ENCODE data around the gene PNCK.
"Not testable (repeated sequence)": the region's sequence is repeated elsewhere in the genome, so short reads cannot be mapped to it uniquely, and the experiment has no call there.

The PNCK gene

DNA sequence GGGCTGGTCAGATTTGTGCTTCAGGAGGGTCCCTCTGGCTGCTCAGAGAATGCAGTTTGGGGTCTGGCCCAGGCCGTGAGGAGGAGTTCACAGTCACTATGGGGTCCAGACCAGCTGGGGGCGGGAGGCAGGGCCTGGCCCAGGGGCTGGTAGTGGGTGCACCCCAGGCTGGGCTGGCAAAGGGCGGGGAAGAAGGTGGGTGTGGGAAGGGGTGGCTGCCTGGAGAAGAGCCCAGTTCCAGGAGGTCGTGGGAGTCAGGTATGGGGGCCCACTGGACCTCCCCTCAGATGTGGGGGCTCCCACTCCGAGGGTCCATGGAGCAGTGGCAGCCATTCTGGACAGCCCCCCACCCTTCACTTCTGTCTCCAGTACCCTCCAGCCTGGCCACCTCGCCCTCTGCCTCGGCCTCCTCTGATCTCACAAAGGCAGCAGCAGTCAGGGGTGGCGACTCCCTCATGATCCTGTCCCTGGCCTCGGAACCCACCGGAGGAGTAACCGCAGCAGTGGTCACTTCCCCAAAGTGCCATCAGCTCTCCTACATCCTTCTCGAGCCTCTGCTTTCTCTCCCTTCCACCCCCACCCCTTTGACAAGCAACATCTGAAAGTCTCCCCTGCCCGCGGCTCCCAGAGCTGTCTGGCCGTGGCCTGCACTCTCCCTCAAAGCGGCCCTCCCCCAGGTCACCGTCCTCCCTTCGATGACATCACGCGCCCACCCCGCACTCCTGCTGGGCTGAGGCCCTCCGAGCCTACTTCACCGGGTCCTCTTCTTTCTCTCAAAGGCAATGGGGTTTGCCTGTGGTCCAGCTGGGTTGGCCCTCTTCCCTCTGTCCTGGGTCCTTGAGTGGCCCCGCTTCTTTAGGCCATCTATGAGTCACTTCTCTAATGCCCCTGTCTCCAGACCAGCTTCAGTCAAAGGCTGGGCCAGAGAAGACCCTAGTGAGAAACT, 12.4 kb upstream of the PNCK start:
- DNase-seq (ENCODE audit: low read depth) = no peak

DNA sequence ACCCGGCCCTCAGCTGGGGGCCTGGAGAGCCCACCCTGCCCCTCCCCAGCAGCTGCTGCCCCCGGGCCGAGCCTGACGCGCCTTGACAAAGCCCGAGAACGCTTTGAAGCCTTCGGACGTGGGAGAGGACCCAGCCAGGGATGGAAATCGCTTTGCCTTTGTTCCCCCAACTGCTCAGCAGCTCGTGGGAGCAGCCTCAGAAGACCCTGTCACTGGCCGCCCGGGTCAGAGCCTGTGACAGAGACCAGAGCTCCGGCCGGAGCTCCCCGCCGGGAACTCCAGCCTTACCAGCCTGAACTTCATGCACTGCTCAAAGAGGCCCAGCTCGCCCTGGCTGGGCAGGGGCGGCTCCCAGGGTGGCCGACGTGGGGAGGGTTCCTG, 11.5 kb upstream of the PNCK start:
- DNase-seq (ENCODE audit: low read depth) = no peak

DNA sequence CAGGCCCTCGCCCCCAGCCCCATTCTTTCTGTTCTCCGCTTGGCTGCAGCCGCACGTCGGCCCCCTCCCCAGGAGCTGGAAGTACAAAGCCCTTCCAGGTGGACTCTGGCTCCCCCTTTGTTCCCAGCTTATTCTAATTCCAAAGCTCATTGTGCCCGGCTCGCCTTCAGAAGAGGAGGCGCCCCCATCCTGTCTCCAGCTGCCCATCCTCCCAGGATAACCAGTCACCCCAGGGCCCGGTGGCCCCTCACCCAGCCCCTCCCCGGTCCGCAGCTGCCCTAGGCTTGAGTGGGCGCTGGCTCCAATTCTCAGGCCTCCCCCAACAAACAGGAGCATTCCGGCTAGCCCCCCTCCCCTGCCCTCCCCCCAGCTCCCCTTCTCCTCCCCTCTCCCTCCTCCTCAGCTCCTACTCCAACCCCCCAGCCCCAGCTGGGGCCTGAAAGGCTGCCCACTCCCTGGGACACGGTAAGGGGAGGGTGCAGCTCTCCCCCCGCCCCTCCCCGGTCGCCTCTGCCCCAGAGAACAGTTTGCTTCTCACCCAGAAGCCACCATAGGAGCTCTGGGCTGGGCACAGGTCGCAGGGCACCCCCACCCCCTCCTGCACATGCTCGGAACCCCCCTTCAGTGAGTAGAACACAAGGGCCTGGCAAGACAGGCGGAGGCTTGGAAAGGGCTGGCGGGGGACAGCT, 11.0 kb upstream of the PNCK start:
- DNase-seq (ENCODE audit: low read depth) = no peak

DNA sequence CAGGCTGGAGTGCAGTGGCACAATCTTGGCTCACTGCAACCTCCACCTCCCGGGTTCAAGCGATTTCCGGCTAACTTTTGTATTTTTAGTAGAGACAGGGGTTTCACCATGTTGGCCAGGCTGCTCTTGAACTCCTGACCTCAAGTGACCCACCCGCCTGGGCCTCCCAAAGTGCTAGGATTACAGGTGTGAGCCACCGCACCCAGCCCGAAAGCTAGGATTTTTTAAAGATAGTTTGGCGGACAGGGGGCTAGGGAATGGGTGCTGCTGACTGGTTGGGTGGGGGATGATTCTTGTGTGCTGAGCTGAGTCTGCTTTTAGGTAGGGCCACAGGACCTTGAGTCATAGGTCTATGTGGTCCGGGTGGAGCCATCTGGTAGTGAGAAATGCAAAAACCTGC, 9.9 kb upstream of the PNCK start:
- DNase-seq (ENCODE audit: low read depth) = not testable (repeated sequence)

DNA sequence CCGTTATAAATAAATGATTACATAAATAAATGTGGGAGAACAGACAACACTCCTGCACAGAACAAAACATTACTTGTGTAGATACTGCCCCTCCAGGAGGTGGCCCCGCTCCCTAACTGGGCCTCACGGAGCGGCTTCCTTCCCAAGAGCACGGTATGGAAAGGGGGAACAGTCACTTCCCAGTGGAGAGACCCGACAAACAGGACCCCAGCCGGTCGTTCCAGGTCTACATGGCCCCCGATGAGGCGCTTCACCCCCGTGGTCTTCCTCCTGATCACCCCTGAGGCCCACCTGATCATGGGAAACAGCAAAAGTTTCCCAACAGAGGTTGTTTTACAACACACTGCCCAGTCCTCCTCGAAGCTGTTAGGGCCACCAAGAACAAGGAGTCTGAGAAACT, 7.6 kb upstream of the PNCK start:
- no peak for DNase-seq (ENCODE audit: low read depth)

DNA sequence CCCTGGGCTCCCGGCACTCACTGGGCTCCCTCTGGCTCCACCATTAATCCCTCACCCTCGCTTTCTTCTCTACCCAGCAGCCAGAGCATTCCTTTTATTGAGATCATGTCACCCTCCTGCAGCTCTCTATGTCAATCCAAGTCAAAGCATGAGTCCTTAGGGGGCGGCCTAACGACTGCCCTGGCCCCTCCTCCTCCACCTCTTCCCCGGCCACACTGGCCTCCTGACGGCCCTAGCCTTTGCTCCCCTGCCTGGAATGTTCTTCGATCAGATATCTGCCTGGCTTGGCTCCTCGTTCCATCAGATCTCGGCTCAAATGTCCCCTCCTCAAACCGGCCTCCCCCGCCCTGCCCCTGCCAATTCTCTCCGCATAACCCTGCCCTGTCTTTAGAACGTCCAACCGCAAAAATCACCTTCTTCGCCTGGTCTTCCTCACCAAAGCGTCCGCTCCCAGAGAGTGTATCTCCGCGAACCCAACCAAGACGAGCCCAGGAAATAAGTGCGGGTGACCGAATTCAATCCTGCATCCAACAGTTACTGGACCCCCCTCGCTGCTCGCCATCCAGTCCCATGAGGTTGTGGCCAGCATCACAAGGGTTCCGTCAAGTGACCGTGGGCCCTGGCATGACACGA, 722 bp upstream of the PNCK start:
- no peak for DNase-seq (ENCODE audit: low read depth)

DNA sequence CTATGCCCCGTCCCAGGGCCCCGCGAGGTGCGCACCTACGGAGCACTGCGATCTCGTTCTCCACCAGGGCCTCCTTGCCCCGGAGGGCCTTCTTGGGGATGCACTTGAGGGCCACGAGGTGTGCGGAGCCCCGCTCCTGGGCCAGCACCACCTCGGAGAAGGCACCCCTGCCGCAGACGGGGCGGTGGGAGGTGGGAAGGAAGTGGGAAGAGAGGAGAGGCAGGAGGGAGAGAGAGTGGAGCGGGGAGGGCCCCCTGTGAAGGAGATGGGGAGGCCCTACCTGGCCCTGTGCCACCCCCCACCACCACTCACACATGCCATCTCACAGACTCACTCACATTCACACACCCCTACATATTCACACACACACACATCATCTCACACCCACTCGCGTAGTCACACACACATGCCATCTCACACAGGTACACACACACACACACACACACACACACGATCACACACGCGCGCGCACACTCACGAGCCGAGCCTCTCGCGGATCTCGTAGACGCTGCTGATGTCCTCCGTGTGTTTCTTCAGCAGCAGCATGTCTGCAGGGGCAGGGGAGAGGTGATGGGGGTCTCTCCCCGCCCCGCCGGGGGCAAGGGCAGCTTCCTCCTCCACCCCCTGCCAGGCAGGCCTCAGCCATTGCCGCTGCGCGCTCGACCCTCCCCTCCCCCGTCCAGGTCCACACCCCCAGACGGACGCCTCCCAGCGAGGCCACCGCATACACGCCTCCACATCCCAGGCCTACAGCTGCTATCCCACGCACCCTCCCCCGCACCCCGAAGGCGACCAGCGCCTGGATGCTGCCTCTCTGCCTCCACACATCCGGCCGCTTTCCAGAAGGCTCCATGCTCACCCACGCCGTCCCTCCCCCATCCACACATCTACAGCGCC, 834 bp downstream of the PNCK start:
- no peak for DNase-seq (ENCODE audit: low read depth)

DNA sequence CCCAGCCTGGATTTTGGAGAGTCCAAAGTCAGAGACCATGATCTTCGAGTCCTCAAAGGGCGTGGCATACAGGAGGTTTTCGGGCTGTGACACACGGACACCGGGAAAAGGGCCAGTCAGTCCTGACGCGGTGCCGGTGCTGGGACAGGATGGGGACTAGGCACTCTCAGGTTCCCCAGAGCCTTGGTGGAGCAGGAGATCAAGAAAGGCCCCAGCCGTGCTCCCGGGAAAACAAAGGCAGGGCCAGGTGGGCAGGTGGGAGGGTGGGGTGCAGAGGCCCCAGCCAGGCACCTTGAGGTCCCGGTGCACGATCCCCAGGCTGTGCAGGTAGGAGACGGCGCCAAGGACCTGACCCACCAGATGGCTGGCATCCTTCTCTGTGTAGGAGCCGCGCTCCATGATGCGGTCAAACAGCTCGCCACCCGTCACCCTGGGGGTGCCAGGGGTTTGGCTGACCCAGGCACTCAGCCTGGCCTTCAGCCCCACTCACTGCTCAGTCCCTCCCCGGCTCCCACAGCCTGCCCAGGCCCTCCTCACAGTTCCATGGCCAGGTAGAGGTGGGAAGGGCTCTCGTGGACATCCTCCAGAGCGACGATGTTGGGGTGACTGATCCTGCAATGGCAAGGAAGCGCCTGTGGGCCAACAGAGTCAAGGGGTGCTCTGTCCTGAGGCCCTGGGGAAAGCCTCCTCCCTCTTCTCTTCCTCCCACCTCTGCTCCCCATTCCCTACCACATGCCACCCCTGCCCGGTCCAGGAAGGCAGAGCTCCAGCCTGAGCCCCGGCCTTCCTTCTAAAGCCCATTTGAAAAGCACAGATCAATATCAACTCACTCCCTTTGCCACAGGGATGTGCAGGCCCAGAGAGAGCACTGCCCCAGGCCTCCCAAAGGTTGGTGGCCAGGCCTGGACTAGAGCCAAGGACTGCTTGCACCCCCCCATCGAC, 1.8 kb downstream of the PNCK start:
- no peak for DNase-seq (ENCODE audit: low read depth)

DNA sequence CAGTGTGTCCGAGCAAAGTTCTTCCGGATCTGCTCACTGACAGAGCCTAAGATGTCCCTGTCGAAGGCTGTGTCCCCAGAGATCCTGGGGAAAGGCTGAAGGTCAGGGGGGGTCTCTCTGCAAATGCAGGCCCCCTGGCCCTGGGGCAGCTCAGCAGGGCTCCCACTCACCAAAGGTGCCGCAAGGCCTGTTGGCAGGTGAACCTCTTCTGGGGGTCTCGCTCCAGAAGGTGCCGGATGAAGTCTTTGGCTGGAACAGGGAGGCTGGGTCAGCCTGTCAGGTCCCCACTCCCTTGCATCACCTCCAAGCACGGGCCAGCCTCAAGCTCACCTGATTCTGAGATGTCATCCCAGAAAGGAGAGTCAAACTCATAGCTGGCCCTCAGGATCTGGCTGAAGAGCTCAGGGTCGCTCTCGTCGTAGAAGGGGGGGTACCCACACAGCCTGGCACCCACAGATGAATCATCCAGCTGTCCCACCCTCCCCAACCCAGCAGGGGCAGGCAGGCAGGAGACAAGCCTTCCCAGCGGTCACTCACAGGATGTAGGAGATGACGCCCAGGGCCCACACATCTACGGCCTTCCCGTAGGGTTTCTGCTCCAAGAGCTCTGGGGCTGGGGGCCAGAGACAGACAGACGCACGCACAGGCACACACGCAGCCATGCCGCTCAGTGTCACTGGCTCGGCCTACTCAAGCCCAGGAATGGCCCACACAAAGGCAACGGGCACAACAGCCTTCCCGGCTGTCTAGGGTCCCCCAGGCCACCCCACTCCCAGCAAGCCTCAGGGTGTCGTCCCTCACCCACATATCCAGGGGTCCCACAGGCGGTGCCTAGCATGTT, 2.6 kb downstream of the PNCK start:
- DNase-seq (ENCODE audit: low read depth) = no peak

DNA sequence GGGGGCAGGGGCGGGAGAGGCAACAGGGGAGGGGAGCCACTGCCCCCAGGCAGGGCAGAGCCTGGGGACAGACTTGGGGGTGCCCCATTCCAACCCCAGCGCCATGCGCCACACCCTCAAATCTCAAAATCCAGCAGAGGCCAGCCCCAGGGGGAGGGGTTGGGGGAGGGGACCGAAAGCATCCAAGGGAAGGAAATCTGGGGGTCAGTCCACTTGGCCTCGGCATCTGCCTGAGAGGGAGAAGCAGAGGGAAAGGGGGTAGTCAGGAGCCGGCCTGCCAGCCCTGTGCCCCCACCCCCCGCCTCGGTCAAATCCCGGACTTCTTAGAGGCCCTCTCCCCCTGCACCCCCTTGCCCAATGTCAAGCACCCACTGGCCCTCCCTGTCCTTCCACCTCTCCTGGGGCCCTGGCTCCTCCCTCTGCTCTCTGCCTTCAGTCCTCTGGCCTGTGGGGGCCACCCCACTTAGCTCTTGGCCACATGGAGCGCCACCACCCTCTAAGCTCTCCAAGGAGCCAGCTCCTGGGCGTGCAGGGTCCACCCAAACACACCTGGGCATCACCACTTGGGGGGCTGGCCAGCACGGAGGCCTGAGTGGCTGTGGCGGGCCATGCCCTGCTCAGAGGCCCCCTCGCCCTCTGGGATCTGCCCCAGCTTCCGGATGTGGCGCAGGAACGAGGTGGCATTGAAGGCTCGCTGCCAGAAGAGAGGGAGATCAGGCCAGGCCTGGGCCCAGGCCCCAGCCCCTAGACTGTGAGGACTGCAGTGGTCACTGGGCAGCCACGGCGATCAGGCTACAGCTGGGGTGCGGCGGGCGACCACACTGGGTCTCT, 3.5 kb downstream of the PNCK start:
- no peak for DNase-seq (ENCODE audit: low read depth)

DNA sequence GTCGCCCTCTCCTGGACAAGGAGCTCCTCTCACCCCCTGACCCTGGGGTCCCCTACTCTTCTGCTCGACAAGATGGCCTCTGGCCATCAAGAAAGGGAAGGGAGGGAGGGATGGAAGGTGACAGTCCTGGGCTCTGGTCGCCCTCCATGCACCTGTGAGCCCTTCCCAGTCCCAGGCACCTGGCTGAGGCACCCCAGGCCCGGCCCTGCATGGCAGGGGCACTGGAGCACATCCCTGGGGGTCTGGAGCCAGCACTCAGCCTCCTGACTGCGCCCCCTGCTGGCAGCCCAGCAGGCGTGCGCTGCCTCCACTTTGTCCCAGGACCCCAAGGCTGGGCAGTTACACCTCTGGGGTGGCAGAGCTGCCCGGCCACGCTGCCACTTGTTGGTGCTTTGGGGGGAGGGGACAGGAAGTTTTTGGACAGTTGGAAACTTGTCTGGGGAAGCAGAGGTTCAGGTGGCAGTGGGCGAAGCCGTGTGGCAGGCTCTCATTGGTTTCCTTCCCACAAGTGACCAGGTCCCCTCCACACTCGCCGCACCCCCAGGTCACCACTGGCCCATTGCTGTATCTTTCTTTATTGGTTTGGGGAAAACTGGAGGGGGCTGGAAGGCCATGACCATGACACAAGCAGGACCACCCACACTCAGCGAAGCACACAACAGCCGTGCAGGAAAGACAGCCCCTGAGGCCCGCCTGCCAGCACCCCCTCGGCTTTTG, 4.3 kb downstream of the PNCK start:
- peak; percentile 34 for DNase-seq (ENCODE audit: low read depth)

DNA sequence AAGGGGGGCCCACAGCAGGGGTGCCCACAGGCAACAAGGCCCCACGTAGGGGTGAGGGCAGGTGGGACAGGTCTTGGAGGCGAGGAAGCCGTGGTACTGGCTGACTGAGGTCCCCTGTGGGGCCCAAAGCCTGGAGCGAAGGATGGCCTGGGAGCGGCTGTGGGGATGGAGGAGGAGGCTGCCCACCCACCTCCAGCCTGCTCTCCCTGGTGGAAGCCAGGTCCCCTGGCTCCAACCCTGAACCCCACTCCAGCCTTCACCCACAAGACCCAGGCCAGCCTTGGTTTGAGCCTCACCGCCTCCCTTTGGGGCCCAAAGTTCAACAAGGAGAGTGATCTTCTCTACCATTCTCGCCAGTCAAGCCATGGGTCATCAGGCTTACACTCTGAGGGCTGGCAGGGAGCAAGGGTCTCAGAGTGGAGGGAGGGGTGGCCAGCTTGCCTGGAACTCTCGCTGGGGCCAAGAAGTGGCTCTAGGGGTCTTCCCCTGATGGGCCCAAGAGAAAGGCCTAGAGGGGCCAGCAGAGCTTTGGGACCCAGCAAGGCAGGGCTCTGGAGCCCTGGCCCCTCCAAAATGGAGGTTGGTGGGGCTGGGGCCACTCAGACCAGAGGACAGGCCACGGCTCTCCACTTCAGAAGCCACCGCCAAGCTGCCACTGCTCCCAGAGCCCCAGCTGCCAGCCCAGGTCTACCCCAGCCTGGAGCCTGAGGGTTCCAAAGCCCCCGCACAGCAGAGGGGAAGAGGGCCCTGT, 5.0 kb downstream of the PNCK start:
- DNase-seq (ENCODE audit: low read depth) = no peak

DNA sequence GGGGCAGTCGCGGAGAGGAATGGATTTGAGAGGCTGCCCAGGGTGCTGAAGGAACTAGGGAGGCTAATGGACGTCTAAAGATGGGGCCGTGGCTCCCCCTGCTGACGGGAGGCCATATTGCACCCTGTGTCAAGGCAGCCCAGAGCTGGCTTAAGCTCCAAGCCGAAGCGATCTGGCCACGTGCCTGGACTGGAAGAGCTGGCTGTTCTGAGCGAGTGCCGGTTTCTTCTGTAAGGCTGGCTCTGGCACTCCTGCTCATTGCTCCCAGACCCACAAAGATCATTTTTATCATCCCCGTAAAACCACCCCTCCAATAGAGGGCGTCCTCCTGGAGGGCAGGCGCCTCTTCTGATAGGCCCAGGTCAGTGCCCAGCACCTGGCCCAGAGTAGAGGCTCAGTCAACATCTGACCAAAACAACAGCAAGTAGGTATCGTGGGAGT, 5.6 kb downstream of the PNCK start:
- peak; percentile 62 for DNase-seq (ENCODE audit: low read depth)

DNA sequence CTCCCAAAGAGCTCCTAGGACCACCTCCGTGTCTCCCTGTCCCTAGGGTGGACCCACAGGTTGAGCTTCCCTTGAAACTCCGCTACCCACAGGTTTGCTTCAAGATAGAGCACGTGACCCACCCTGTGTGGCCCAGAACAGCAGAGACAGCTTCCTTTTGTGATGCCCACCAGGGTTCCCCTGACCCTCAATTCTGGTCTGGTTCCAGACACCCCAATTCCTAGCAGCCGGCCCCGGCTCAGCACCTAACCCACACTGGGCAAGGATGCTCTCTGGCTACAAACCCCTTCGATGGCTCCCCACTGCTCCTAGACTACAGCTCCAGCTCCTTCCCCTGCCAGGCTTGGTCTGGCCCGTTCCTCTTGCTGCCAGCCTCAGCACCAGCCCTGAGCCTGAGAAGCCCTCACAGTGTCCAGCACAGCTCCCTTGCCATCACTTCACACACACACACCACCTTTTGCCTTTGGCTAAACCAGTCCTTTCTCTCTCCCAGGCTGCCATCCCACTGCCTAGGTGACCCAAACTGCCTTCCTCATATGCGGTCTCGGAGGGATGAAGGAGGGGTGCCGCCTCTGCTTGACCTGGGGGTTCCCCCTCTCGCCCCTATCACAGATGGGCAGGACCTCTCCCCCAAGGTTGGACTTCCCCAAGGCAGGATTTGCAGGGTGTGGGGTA, 6.2 kb downstream of the PNCK start:
- no peak for DNase-seq (ENCODE audit: low read depth)

DNA sequence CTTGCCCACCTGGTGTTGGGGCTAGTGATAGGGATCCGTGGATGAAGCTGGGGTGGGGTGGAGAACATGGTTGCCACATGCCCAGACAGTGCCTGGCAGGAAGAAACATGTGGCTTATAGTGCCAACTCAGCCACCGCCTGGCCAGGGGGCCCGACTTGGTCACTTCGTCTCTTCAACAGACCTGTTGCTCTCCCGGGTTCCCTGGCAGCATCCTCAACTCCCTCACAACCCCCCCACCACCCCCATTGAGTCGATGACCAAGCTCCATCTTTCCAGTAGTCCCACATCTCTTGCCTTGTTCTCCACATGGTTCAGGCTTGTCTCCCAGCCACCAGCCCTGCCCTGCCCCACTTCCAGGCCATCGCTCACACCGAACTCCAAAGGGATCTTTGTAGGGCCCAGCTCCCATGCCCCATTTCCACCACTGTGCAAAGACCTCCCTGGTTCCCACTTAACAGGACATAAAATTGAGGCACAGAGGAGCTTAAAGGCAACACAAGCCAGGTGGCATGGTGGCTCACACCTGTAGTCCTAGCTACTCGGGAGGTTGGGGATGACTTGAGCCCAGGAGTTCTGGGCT, 7.8 kb downstream of the PNCK start:
- DNase-seq (ENCODE audit: low read depth) = no peak

DNA sequence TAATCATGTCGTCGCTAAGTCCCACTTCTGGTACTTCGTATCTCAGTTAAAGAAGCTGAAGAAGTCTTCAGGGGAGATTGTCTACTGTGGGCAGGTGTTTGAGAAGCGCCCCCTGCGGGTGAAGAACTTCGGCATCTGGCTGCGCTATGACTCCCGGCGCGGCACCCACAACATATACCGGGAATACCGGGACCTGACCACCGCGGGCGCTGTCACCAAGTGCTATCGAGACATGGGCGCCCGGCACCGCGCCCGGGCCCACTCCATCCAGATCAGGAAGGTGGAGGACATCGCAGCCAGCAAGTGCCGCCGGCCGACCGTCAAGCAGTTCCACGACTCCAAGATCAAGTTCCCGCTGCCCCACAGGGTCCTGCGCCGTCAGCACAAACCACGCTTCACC, 11.3 kb downstream of the PNCK start:
- peak; percentile 37 for DNase-seq (ENCODE audit: low read depth)

DNA sequence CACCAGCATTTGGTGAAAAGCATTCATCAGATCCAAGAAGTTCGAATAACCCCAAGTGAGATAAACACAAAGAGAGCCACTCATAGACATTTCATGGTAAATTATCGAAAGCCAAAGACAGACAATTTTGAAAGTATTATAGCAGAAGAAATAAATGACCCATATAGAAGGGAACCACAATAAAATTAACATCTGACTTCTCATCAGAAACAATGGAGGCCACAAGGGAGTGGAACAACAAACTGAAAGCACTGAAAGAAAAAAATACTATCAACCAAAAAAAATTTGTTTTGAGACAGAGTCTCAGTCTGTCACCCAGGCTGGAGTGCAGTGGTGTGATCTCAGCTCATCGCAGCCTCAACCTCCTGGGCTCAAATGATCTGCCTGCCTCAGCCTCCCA, 14.3 kb downstream of the PNCK start:
- no peak for DNase-seq (ENCODE audit: low read depth)
